Activated CD4-positive, alpha-beta T cell treated with anti-CD3 and anti-CD28 coated beads, Interleukin-2, amount 50 U/mL, for 48 hours (primary cell): ENCODE results near the gene PRIMPOL.
"Not testable (repeated sequence)": the region's sequence is repeated elsewhere in the genome, so short reads cannot be mapped to it uniquely, and the experiment has no call there.

Experiments used
- DNase-seq, 2 experiments: peaks; one replicate each; pipeline ENCODE4 v3.0.0-alpha.2; 2020

PRIMPOL gene

DNA sequence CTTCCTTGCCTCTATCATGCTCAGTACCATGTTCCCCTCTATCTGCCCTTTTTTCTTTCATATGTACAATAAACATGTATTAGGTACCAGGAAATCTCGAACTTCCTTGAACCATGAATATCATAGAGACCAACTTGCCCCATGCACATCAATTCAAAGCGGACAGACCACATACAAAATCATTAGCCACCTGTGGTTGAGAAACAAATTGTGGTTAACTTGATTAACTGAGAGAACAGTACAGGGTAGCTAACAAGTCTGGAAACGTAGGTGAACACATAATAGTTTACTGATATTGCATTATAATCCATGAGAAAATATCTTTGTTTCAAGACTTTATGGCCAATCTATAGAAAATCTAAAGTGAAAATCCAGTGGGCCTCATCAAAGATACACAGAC lies 8.5 kb upstream of the PRIMPOL start:
- DNase-seq = no peak

DNA sequence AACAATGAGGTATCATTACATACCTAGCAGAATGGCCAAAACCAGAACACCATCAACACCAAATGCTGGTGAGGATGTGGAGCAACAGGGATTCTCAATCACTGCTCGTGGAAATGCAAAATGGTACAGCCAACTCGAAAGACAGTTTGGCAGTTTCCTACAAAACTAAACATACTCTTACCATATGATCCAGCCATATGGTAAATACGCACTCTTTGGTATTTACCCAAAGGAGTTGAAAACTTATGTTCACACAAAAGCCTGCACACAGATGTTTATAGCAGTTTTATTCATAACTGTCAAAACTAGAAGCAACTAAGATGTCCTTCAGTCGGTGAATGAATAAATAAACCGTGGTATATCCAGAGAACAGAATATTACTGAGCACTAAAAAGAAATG lies 8.1 kb upstream of the PRIMPOL start:
- DNase-seq = no peak

- no peak for DNase-seq
Observed at GRCh38 chr4:184643731-184644130, 5.8 kb upstream of the PRIMPOL start.

DNA sequence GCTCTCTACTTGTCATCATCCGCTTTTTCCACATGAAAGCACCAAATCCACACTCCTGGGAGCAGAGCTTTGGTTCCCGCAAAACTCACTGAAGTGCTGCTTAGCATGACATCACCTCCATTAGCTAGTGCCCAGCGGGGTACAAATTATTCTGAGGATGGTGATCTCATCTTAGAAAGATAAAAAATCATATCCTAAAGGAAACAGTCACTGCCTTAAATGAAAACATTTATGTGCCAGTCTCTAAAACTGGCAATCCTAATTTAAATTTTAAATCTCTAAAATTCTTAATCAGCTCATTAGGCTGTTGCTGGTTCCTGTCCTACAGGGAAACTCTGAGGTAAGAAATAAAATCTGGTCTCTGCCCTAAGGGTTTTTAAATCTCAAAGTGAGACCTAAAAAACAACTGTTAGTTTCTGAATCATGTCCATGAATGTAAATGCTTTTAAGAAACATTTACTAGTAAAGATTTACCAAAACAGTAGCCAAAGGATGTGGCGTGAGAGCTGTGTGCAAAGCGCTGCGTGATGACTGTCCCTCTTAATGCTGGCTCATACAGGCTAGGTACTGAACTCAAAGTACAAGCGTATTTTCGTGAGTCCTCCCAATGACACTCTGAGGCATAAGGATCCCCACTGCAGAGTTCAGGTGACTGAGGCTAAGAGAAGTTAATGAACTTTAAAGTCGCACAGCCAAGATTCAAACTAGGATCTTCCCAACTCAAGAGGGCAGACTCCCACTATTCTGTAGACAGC lies 4.8 kb upstream of the PRIMPOL start:
- no peak for DNase-seq

GRCh38 chr4:184645904-184646610 lies 3.5 kb upstream of the PRIMPOL start:
- no peak for DNase-seq

- no peak for DNase-seq
Observed at GRCh38 chr4:184647266-184648053, 2.1 kb upstream of the PRIMPOL start.

GRCh38 chr4:184648054-184648312 lies 1.6 kb upstream of the PRIMPOL start:
- DNase-seq = peak in 1 of 2 experiments; percentile 3

GRCh38 chr4:184648313-184649025 lies 1.1 kb upstream of the PRIMPOL start:
- DNase-seq = peak; percentile 45 to 57

GRCh38 chr4:184649971-184650855 lies 675 bp downstream of the PRIMPOL start:
- peak in 1 of 2 experiments; percentile 37 for DNase-seq

- no peak for DNase-seq
Observed at GRCh38 chr4:184651899-184652298, 2.4 kb downstream of the PRIMPOL start.

DNA sequence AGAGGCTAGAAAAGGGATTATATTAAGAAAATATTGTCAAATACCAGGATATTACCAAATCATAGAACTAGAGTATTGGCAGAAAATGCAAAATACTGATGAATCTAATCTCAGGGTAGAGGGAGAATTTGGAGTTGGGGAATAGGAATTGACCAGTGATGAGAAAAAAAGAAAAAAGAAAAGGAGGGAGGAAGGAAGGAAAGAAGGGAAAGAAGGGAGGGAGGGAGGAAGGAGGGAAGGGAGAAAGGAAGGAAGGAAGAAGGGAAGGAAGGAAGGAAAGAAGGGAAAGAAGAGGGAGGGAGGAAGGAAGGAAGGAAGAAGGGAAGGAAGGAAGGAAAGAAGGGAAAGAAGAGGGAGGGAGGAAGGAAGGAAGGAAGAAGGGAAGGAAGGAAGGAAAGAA lies 3.1 kb downstream of the PRIMPOL start:
- DNase-seq = not testable (repeated sequence)

- no peak for DNase-seq
Observed at GRCh38 chr4:184653650-184654049, 4.1 kb downstream of the PRIMPOL start.

GRCh38 chr4:184655889-184656869 lies 6.6 kb downstream of the PRIMPOL start:
- DNase-seq = no peak

DNA sequence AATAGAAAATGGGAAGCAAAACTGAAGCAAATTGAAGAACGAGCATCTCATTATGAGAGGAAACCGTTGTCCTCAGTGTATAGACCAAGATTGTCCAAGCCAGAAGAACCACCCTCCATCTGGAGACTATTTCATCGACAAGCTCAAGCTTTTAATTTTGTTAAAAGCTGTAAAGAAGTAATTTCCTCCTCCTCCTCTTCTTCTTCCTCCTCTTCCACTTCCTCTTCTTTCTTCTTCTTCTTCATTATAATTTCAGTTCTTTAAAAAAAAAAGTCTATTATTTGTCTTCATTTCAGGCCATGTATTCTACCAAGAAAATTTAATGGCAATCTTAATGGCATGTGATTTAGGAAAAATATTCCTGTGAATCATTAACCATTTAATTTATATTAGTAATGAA lies 7.6 kb downstream of the PRIMPOL start:
- DNase-seq = no peak

GRCh38 chr4:184657820-184658219 lies 8.3 kb downstream of the PRIMPOL start:
- DNase-seq = not testable (repeated sequence)

- DNase-seq = no peak
Observed at GRCh38 chr4:184660978-184661377, 11.4 kb downstream of the PRIMPOL start.

- no peak for DNase-seq
Observed at GRCh38 chr4:184662236-184662635, 12.7 kb downstream of the PRIMPOL start.

DNA sequence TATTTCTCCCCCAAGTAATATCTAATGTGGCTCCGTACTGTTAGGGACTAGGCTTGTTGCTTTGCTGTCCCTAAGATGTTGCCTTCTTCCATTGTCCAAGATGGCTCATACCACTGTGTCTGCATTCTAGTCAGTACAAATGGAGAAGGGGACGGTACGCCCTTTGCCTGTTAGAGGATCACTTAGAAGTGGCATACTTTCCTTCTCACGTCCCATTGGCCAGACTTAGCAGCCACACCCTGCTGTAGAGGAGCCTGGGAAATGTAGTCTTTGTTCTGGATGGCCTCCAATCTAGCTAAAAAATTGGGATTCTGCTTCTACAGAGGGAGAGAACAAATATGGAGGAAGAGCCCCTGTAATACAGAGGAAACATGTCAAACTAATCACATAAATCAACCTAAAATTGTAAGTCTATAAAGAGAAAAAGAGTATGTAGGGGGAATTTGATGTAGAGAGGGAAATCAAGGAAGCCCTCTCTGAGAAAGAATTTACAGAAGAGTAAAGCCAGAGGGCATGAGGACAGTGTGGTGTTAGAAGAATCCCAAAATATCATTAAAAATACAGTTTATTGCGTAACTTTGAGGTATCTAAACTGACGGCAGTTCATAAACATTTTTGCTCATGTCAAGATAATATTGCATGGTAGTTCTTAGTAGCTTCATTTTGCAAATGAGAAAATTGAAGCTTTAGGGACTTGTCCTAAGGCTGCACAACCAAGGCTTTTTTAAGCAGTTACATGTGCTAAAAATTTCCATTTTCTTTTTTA lies 15.1 kb downstream of the PRIMPOL start:
- no peak for DNase-seq

GRCh38 chr4:184666670-184667069 lies 17.1 kb downstream of the PRIMPOL start:
- no peak for DNase-seq

GRCh38 chr4:184668096-184668495 lies 18.6 kb downstream of the PRIMPOL start:
- DNase-seq = no peak
